K562 (cell line): ENCODE measurements around the gene WDR20. TPM values are rescaled to one million over a fixed set of nuclear protein-coding genes. Genes with fewer than 3 reads are reported as not detected.
A peak's percentile ranks its signal among the peaks of the same experiment; 100 is the strongest.

ENCODE experiments used
- ADNP ChIP-seq: fragments of 200-800 bp; sonication (Bioruptor generic); IDR thresholded peaks from 2 replicates; pipeline ENCODE4 v1.6.1; 2016; ENCODE audit warnings: missing genetic modification characterization, missing compliant biosample characterization
- CBX2 ChIP-seq: fragments of 200-600 bp; sonication (generic); IDR thresholded peaks from one replicate; pipeline ENCODE4 v1.6.1; 2012; ENCODE audit warnings: mild to moderate bottlenecking, low read length, inconsistent platforms; ENCODE audit not compliant: insufficient read depth, poor library complexity, severe bottlenecking
- CBX3 ChIP-seq, 2 experiments: IDR thresholded peaks; 1 replicate in 1 of 2; 2 replicates in 1 of 2; pipeline ENCODE4 v1.6.1; 2012; ENCODE audit warnings: inconsistent platforms in 2 of 2, low read length in 2 of 2, borderline replicate concordance in 1 of 2, control low read depth in 1 of 2
- FIP1L1 ChIP-seq: fragments of 200-400 bp; formaldehyde crosslinking; IDR thresholded peaks from 2 replicates; pipeline ENCODE4 v1.6.1; 2018; ENCODE audit warnings: mild to moderate bottlenecking, low read depth, low read length; ENCODE audit not compliant: poor library complexity, severe bottlenecking
- FOXJ3 ChIP-seq: sonication (generic); formaldehyde crosslinking; IDR thresholded peaks from 2 replicates; pipeline ENCODE4 v1.4.0; 2020; ENCODE audit warnings: mild to moderate bottlenecking, missing genetic modification reagents
- FOXK1 ChIP-seq: sonication (generic); formaldehyde crosslinking; IDR thresholded peaks from 2 replicates; pipeline ENCODE4 v1.8.0; 2022; ENCODE audit warnings: missing genetic modification reagents, mild to moderate bottlenecking, borderline replicate concordance
- MCM5 ChIP-seq: fragments of 450-650 bp; IDR thresholded peaks from 2 replicates; pipeline ENCODE4 v1.6.1; 2016; ENCODE audit warnings: low read depth
- NFATC3 ChIP-seq: fragments of 450-650 bp; IDR thresholded peaks from 2 replicates; pipeline ENCODE4 v1.6.1; 2017; ENCODE audit warnings: mild to moderate bottlenecking
- NR4A1 ChIP-seq, 2 experiments: fragments of 250-450 bp in 1 of 2; fragments of 450-650 bp in 1 of 2; sonication (Bioruptor Pico) in 1 of 2; IDR thresholded peaks; 2 replicates each; pipeline versions ENCODE4 v1.4.0 to v1.6.1; 2016 to 2020; ENCODE audit warnings: mild to moderate bottlenecking in 2 of 2, missing compliant biosample characterization in 1 of 2, missing genetic modification characterization in 1 of 2, moderate library complexity in 1 of 2
- RBFOX2 ChIP-seq: fragments of 200-400 bp; formaldehyde crosslinking; IDR thresholded peaks from 2 replicates; pipeline ENCODE4 v1.6.1; 2017; ENCODE audit warnings: low read depth, mild to moderate bottlenecking, low read length, moderate library complexity
- RBM14 ChIP-seq: fragments of 200-400 bp; formaldehyde crosslinking; IDR thresholded peaks from 2 replicates; pipeline ENCODE4 v1.6.1; 2018; ENCODE audit warnings: low read depth, mild to moderate bottlenecking, low read length, moderate library complexity, borderline replicate concordance; ENCODE audit not compliant: insufficient read depth
- RBM22 ChIP-seq: fragments of 200-400 bp; formaldehyde crosslinking; IDR thresholded peaks from 2 replicates; pipeline ENCODE4 v1.6.1; 2018; ENCODE audit warnings: low read length, low read depth; ENCODE audit not compliant: poor library complexity, severe bottlenecking
- SREBF1 ChIP-seq: fragments of 150-350 bp; IDR thresholded peaks from 2 replicates; pipeline ENCODE4 v1.6.1; 2014; ENCODE audit warnings: antibody characterized with exemption, low read depth, low read length, borderline replicate concordance
- SUPT5H ChIP-seq: fragments of 450-650 bp; IDR thresholded peaks from 2 replicates; pipeline ENCODE4 v1.6.1; 2016
- ZNF224 ChIP-seq: sonication (generic); formaldehyde crosslinking; IDR thresholded peaks from 2 replicates; pipeline ENCODE4 v1.8.0; 2022; ENCODE audit warnings: mild to moderate bottlenecking, missing genetic modification reagents
- ZNF561 ChIP-seq: fragments of 450-650 bp; formaldehyde crosslinking; conservative IDR thresholded peaks from 2 replicates; pipeline ENCODE4 v1.4.0; 2020; ENCODE audit warnings: mild to moderate bottlenecking, moderate library complexity
- ZNF76 ChIP-seq: fragments of 250-450 bp; sonication (Bioruptor Pico); IDR thresholded peaks from 2 replicates; pipeline ENCODE4 v1.4.0; 2020; ENCODE audit warnings: mild to moderate bottlenecking, moderate library complexity, borderline replicate concordance
- polyA plus RNA-seq, 8 experiments: library from polyadenylated mRNA; depleted of rRNA in 4 of 8; stranded (reverse) in 5 of 8; unstranded in 3 of 8; fragments of >200 nt; fragmentation: Nextera tagmentation in 2 of 8; fragmentation: Illumina TruSeq in 1 of 8; extraction: Ambion mirVana in 2 of 8; extraction: Trizol in 1 of 8; gene quantifications; 2 replicates each; pipeline versions ENCODE4 v1.2.1 to v1.2.3, GENCODE V29; 2011 to 2014; ENCODE audit warnings: inconsistent platforms in 1 of 8, missing spikeins in 1 of 8
- total RNA-seq, 7 experiments: library from RNA; depleted of rRNA in 6 of 7; stranded (reverse); fragments of >200 nt in 6 of 7; fragmentation: Illumina TruSeq in 2 of 7; extraction: Trizol in 2 of 7; gene quantifications; 2 replicates each; pipeline versions ENCODE4 v1.2.1 to v1.2.3, GENCODE V29; 2011 to 2021; ENCODE audit warnings: low replicate concordance in 1 of 7
- TF ChIP-seq, protein P1 (sequence below): fragments of 450-650 bp; IDR thresholded peaks from 2 replicates; pipeline ENCODE4 v1.7.1; 2018; ENCODE audit warnings: mild to moderate bottlenecking, low read depth; ENCODE audit not compliant: partially characterized antibody
- TF ChIP-seq, protein P2 (sequence below): fragments of 450-650 bp; IDR thresholded peaks from 2 replicates; pipeline ENCODE4 v1.6.1; 2016; ENCODE audit warnings: missing biosample characterization, missing genetic modification characterization
- TF ChIP-seq, protein P3 (sequence below): fragments of 250-450 bp; sonication (Bioruptor Pico); IDR thresholded peaks from 2 replicates; pipeline ENCODE4 v1.5.0; 2020; ENCODE audit warnings: mild to moderate bottlenecking, borderline replicate concordance

Gene WDR20
- total and polyA plus RNA-seq, 9 of the 15 experiments (the other 6 are each of a cell fraction or from before 2014, with no cell fraction given), result 7.0 to 15.3 (median 11.8) TPM

DNA sequence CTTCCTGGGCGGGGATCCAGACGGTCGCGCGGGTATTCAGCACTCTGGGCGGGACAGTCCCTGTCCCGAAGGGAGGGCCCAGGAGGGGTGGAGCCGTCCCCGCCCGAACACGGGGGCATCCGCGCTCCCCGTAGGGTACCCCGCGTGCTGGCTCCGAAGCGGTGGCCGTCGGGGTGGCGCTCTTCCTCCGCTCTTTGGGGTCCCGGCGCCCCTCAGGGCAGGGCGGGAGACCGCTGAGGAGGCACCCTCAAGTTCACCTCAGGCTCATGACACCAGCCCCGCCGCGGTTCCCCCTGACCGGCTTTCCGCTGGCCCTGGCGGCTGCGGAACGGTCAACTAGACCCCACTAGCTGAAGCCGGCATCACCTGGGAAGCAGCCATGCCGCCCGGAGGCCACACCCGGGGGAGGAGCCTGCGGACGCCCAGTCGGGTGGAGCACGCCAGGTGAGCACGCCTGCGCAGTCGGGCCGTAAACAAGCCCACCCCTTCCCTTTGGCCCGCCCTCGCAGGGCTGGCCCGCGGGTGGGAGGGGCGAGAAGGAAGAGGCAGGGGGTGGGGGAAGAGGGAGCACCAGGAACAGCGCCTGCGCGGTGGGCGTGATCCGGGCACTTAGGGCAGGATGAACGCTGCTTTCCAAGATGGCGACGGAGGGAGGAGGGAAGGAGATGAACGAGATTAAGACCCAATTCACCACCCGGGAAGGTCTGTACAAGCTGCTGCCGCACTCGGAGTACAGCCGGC lies at the start of gene WDR20 (continued):
- TF ChIP-seq, protein P1, sequence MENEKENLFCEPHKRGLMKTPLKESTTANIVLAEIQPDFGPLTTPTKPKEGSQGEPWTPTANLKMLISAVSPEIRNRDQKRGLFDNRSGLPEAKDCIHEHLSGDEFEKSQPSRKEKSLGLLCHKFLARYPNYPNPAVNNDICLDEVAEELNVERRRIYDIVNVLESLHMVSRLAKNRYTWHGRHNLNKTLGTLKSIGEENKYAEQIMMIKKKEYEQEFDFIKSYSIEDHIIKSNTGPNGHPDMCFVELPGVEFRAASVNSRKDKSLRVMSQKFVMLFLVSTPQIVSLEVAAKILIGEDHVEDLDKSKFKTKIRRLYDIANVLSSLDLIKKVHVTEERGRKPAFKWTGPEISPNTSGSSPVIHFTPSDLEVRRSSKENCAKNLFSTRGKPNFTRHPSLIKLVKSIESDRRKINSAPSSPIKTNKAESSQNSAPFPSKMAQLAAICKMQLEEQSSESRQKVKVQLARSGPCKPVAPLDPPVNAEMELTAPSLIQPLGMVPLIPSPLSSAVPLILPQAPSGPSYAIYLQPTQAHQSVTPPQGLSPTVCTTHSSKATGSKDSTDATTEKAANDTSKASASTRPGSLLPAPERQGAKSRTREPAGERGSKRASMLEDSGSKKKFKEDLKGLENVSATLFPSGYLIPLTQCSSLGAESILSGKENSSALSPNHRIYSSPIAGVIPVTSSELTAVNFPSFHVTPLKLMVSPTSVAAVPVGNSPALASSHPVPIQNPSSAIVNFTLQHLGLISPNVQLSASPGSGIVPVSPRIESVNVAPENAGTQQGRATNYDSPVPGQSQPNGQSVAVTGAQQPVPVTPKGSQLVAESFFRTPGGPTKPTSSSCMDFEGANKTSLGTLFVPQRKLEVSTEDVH, result no peak
- TF ChIP-seq ADNP (tag), result no peak
- TF ChIP-seq NR4A1 (CRISPR knock-in tag; IDR thresholded peaks at IDR 0.05), result no peak
- no peak for TF ChIP-seq NR4A1 (tag; IDR thresholded peaks at IDR 0.05)
- TF ChIP-seq NFATC3, result no peak
- TF ChIP-seq RBFOX2, result peak; percentile 83
- TF ChIP-seq FOXK1 (CRISPR knock-in tag), result peak; percentile 47; the same call in 1 of the 2 replicates
- no peak for TF ChIP-seq CBX2
- TF ChIP-seq, protein P2, sequence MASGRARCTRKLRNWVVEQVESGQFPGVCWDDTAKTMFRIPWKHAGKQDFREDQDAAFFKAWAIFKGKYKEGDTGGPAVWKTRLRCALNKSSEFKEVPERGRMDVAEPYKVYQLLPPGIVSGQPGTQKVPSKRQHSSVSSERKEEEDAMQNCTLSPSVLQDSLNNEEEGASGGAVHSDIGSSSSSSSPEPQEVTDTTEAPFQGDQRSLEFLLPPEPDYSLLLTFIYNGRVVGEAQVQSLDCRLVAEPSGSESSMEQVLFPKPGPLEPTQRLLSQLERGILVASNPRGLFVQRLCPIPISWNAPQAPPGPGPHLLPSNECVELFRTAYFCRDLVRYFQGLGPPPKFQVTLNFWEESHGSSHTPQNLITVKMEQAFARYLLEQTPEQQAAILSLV (tag), result no peak
- no peak for TF ChIP-seq ZNF224
- TF ChIP-seq, protein P3, sequence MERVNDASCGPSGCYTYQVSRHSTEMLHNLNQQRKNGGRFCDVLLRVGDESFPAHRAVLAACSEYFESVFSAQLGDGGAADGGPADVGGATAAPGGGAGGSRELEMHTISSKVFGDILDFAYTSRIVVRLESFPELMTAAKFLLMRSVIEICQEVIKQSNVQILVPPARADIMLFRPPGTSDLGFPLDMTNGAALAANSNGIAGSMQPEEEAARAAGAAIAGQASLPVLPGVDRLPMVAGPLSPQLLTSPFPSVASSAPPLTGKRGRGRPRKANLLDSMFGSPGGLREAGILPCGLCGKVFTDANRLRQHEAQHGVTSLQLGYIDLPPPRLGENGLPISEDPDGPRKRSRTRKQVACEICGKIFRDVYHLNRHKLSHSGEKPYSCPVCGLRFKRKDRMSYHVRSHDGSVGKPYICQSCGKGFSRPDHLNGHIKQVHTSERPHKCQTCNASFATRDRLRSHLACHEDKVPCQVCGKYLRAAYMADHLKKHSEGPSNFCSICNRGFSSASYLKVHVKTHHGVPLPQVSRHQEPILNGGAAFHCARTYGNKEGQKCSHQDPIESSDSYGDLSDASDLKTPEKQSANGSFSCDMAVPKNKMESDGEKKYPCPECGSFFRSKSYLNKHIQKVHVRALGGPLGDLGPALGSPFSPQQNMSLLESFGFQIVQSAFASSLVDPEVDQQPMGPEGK (CRISPR knock-in tag), result no peak
- no peak for TF ChIP-seq FOXJ3
- TF ChIP-seq RBM22, result no peak
- no peak for TF ChIP-seq ZNF561 (CRISPR knock-in tag)
- TF ChIP-seq CBX3 (IDR thresholded peaks at IDR 0.05; ENCODE audit: borderline replicate concordance in 1 of 2, low read length in 2 of 2), result no peak
- no peak for TF ChIP-seq ZNF76 (CRISPR knock-in tag)
- no peak for TF ChIP-seq SREBF1
- TF ChIP-seq FIP1L1, result no peak
- TF ChIP-seq MCM5, result no peak
- TF ChIP-seq SUPT5H, result peak; percentile 68; the same call in 1 of the 2 replicates
- TF ChIP-seq RBM14, result no peak
